HG03045 (cell line): ENCODE measurements around the gene MST1.

Source experiments
- ATAC-seq: cut with Tn5 transposase; IDR thresholded peaks from one replicate; pipeline ENCODE4 v1.9.1; 2021; ENCODE audit warnings: mild to moderate bottlenecking, moderate library complexity; ENCODE audit not compliant: unreplicated experiment

The MST1 gene

GRCh38 chr3:49689046-49689907 lies at the start of gene MST1, which contains the start of gene RNF123:
MST1 (minus strand) TSS chr3:49689474; CDS start chr3:49688691, 783 bp downstream.
RNF123 (plus strand) TSS chr3:49689557; CDS start chr3:49691166, 1,609 bp downstream.
- ATAC-seq = peak; percentile 71

- ATAC-seq = no peak
Measured at GRCh38 chr3:49738067-49738713, 48.9 kb upstream of the MST1 start.

- no peak for ATAC-seq
Measured at GRCh38 chr3:49734752-49735151, 45.5 kb upstream of the MST1 start.

- no peak for ATAC-seq
Measured at GRCh38 chr3:49733551-49733950, 44.3 kb upstream of the MST1 start.

DNA sequence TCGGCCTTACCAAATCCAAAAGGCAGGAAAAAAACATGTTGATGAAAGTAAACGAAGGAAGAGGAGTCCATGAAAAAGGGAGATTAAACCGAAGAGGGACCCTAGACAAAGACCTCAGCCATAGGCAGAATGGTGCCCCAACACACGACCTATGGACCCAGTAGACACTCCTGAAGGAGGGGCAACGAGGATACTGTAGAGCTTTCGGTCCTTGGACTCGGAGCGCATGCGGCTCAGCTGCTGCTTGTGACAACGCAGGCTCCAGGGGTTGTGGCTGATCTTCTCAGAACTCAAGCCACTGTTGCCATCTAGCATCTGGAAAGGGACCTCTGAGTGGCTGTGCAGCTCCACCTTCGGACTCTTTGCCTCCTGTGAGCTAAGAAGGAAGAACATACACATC lies 43.3 kb upstream of the MST1 start:
- no peak for ATAC-seq

DNA sequence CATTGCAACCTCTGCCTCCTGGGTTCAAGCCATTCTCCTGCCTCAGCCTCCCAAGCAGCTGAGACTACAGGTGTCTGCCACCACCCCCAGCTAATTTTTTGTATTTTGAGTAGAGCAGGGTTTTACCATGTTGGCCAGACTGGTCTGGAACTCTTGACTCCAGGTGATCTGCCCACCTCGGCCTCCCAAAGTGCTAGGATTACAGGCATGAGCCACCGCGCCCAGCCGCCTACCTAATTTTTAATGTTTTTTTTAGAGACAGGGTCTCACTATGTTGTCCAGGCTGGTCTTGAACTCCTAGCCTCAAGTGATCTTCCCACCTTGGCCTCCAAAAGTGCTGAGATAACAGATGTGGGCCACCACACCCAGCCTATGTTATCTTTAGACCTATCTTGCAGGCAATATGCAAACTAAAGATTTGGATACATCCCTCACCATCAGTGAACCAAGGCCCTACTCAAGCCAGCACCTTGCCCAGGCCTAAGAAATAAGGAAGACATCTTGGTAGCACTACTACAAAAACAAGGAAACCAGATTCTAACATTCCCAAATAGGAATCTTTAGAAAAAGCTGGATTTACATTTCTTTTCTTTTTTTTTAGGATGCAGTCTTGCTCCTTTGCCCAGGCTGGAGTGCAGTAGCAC lies 40.8 kb upstream of the MST1 start:
- no peak for ATAC-seq

DNA sequence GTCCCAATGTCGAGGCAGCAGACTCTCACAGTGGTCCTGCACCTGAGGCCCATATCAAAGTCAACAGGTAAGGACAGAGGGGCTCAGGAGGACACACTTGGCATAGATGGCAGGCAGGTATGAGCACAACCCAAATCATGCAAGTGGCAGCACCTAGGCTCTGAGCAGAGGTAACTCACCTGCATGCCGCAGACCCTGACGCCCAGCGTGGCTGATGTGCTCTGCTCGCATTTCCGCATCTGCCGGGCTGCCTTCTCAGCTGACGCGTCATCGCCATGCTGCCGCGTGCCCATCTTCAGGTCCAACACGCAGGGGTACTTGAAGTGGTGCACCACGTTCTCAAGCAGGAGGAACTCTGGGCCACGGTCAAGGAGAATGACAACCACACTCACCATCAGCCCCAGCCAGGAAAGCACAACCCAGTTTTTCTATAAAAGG lies 38.7 kb upstream of the MST1 start:
- no peak for ATAC-seq

DNA sequence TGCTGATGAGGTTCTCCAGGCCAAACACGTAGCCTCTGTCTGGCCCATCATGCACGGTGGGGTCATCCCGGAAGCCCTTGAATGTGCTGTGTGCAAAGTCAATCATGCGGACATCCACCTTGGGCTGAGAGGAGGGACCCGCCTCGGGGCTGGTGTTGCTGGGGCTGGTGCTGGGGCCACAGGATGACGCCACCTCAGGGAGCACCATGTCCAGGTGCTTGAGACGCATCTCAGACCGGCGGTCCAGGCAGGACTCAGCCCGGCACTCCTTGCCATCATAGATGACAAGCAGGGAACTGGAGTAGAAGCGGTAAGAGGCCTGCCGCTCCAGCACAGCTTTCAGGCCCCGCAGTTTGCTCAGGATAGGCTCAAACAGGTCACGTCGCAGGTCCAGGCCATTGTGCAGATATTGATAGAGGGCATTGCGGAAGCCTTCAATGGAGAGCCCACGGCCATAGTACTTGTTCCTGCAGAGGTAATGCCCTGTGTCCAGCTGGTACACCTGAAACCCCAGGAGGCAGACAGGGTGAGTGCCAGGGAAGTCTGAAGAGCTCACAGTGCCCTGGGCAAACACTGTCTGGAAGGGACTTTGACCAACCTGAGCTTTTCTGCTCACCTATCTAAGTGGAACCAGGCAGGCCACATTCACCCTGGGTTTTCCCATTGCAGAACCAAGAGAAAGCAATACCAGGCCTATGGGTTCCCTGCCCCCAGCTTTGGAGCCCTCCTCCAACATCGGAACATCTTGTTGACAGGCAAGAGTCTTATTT lies 38.1 kb upstream of the MST1 start:
- no peak for ATAC-seq

DNA sequence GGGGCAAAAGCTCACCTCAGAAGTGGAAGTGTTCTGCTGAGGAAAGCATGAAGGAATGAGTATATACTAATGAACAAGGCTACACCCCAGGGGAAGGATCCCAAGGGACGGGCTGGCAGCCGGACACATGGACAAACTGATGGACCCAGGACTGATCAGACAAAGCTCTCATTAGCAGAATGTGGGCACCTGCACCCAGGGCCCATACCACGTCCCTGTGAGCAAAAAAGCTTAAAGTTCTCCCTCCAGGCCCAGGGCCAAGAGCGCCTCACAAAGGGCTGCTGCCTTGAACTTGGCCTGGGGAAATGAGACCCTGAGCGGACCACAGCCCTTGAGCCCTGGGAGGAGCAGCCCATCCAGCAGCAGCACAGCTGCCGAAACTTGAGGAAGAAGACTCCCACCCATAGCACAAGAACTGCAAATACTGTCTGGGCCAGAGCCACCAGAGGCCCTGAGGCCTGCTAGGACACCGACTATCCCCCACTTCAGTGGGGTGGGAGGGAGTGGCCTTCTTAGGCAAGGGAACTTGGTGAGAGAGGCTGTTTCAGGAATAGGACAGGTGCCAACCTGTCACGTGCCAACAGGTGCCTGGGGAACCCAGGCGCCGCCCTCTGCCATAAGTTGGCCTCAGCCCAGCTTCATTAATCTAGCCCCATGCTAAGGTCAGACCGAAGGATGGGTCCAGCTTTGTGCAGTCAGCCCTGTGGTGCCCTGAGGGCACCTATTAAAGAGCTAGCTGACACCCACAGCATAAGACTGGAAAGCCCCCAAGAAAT lies 36.8 kb upstream of the MST1 start:
- ATAC-seq = no peak

- no peak for ATAC-seq
Measured at GRCh38 chr3:49724586-49724985, 35.3 kb upstream of the MST1 start.

DNA sequence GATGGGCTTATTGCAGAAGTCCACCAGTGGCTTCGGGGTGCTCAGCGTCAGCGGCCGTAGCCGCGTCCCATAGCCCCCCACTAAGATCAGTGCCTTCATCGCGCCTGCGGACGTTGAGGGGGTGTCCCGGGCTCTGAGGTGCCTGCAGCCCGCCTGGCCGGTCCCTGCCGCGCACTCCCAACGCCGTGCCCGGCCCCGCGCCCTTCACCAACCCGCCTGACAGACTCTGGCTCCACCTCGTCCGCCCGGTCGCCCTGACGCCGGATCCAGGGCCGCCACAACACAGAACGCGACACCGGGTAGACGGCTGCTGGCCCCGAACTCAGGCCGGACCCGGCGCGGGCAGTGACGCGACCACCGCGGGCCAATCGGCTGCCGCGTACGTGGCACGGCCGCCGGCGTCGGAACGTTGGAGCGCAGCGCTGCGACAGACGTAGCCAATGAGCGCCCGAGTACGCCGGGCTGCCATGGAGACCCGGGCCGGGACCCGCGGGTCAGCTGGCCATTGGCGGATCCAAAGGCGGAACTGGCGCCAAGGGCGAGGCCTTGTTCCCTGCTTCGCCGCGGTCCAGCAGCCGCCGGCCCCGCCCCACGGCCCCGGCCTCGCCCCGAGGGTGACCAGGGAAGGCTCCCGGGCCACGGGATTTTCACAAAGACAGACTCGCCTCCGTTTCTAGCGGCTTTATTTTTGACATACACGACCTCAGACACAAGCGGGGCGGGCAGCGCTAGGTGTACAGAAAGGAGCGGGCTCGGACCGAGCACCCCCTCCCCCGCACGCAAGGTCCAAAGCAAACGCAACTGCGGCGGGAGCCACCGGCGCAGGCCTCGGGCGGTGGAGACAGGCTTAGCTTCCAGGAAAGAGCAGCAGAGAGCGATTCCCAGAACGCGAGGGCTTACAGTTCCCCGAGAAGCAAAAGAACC lies 34.6 kb upstream of the MST1 start, which contains the start of gene GMPPB:
TSS of gene GMPPB (minus strand) at position 324 of the 924 bp plus-strand sequence. CDS start at position 99, 225 bp downstream.
- ATAC-seq = peak; percentile 83

GRCh38 chr3:49723296-49723627 lies 34.0 kb upstream of the MST1 start:
- no peak for ATAC-seq

GRCh38 chr3:49722896-49723295 lies 33.6 kb upstream of the MST1 start:
- ATAC-seq = no peak

GRCh38 chr3:49721896-49722781 lies 32.9 kb upstream of the MST1 start:
- ATAC-seq = no peak

GRCh38 chr3:49721596-49721895 lies 32.3 kb upstream of the MST1 start:
- ATAC-seq = no peak

DNA sequence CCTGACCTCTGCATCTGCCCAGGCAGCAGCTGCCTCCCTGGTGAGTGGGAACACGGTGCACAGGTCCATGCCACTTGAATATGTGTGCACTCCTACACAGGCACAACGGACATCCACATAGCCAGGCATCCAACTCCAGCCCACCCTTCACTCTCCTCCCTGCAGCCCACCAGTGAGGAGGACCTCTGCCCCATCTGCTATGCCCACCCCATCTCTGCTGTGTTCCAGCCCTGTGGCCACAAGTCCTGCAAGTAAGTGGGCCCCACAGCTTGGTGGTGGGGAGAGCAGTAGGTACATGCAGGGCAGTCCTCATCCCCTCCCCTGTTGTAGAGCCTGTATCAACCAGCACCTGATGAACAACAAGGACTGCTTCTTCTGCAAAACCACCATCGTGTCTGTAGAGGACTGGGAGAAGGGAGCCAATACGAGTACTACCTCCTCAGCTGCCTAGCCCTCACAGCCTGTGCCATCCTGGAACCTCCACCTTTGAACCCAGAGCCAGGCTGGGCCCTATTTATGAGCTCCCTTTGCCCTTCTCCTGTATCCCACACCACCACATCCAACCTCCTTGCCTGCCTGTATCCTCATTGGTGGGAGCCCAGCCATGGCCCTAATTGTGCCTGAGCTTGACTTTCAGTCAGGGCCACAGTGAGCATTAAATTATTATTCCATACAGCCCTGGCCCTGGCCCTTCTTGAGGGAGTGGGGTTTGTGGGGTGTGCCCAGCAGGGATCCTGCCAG lies 31.8 kb upstream of the MST1 start:
- ATAC-seq = no peak

DNA sequence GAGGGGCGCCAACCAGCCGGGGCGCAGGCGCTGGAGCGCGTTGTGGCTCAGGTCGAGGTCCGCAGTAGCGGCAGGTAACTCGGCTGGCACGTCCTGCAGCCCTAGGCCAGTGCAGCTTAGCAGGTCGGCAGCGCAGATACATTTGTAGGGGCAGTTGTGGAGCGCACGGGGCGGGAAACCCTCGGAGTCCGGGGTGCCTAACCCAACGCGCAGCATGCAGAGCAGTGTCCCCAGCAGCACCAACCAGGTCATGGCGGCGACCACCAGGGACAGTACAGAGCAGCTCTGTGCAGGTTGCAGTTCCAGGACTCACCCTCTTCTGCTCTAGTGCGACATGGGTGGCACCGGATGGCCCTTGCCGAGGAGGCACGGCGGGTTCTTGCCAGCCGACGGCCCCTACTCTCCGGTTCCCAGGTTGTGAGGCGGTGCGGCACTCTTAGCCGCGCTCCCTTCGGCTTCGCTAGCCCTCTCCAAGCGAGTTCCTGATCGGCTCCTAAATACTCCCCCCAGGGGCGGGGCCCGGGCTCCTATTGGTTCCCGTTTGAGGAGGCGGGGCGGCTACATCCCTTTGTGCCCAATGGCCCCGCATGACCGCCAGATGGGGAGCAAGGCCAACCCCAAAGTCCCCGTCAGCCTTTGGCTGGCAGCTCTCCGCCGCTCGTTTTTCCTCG lies 30.1 kb upstream of the MST1 start, which contains the start of gene AMIGO3:
TSS of gene AMIGO3 (minus strand) at position 471 of the 671 bp plus-strand sequence. CDS start at position 252, 219 bp downstream.
- peak; percentile 41 for ATAC-seq
